OCI-LY3 (cell line): ENCODE measurements around the gene ZNF763.
"Not testable (repeated sequence)": the region's sequence is repeated elsewhere in the genome, so short reads cannot be mapped to it uniquely, and the experiment has no call there.

Source experiments
- H2AFZ ChIP-seq: fragments of 200-600, 300-600 bp; shearing (Covaris generic); 2 replicates; pipeline ENCODE4 v1.6.0; 2014; ENCODE audit warnings: antibody characterized with exemption, low read depth, low read length
- H3K27ac ChIP-seq: fragments of 200-600, 300-600 bp; sonication (generic); 2 replicates; pipeline ENCODE4 v1.5.1; 2014; ENCODE audit warnings: mild to moderate bottlenecking, low read length, moderate library complexity, mixed read lengths
- H3K27me3 ChIP-seq: fragments of 200-600, 300-600 bp; sonication (generic); 2 replicates; pipeline ENCODE4 v1.6.1; 2014; ENCODE audit warnings: low read depth, low read length, mixed read lengths
- H3K36me3 ChIP-seq: fragments of 200-600, 300-600 bp; sonication (generic); replicated peaks from 2 replicates; pipeline ENCODE3; 2014; ENCODE audit warnings: low read depth, low read length, mixed read lengths
- H3K4me1 ChIP-seq: fragments of 300-600, 200-600 bp; sonication (generic); 2 replicates; pipeline ENCODE4 v1.6.1; 2014; ENCODE audit warnings: low read length, mixed read lengths
- H3K4me2 ChIP-seq: fragments of 200-600, 300-600 bp; sonication (generic); 2 replicates; pipeline ENCODE4 v1.6.1; 2014; ENCODE audit warnings: low read length, mixed read lengths
- H3K4me3 ChIP-seq: fragments of 300-600, 200-600 bp; sonication (generic); 2 replicates; pipeline ENCODE4 v1.5.1; 2014; ENCODE audit warnings: antibody characterized with exemption, mild to moderate bottlenecking, low read length, moderate library complexity
- H3K79me2 ChIP-seq: fragments of 300-600, 200-600 bp; shearing (Covaris generic); 2 replicates; pipeline ENCODE4 v1.6.1; 2014; ENCODE audit warnings: mild to moderate bottlenecking, low read length, mixed read lengths
- H3K9ac ChIP-seq: fragments of 300-600, 200-600 bp; shearing (Covaris generic); 2 replicates; pipeline ENCODE4 v1.6.0; 2014; ENCODE audit warnings: mild to moderate bottlenecking, low read length, moderate library complexity
- H3K9me3 ChIP-seq: fragments of 200-600, 300-600 bp; shearing (Covaris generic); 2 replicates; pipeline ENCODE4 v1.6.1; 2014; ENCODE audit warnings: low read length, mixed read lengths; ENCODE audit not compliant: insufficient read depth
- H4K20me1 ChIP-seq: fragments of 200-600, 300-600 bp; sonication (generic); 2 replicates; pipeline ENCODE4 v1.6.1; 2016; ENCODE audit warnings: low read length, mixed read lengths; ENCODE audit not compliant: insufficient read depth
- EZH2phosphoT487 ChIP-seq: fragments of 200-600 bp; shearing (Covaris generic); IDR thresholded peaks from 2 replicates; pipeline ENCODE4 v1.6.1; 2018; ENCODE audit warnings: antibody characterized with exemption, mixed run types, low read depth
- TF ChIP-seq, protein P1 (sequence below): fragments of 200-600, 300-600 bp; sonication (generic); IDR thresholded peaks from 2 replicates; pipeline ENCODE4 v1.5.1; 2014; ENCODE audit warnings: antibody characterized with exemption, low read length, low read depth

Gene ZNF763

DNA sequence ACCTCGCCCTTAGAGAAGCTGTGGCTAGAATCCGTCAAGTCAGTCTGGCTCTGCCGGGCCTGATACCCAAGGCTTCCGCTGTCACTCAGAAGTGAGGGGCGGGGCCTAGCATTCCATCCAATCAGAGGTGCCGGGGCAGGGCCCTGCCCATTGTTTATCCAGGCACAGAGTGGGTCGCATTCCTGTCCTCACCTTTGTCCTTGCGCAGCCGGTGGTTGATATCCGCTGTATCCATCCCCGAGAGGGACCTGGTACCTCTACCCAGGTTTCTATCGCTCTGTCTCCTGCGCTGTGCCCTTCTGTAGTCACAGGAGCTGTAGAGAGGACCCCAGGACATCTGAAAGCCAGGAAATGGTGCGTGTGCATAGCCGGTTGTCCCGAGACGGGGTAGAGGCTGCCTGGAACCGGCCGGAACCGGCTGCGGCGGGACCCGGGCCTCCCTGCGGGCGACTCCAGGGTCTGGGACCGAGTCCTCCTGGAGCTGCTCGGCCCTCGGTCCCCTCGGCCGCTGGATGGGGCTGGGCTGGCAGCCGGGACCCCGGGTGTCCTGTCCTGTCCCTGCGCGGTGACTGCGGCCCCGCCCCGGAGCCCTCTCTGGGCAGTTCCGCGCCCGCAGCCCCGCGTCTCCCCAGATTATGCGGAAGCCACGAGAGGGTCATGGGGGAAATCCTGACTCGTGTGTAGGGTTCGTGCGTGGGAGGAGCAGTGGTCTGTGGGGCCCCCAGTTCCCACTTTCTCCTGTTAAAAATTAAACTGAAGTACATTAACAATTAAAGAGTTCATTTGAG lies at the start of gene ZNF763:
ZNF763 (plus strand) TSS at position 183 of the 788 bp plus-strand sequence; CDS start at position 352, 169 bp downstream.
- no peak for TF ChIP-seq EZH2phosphoT487
- TF ChIP-seq, protein P1, sequence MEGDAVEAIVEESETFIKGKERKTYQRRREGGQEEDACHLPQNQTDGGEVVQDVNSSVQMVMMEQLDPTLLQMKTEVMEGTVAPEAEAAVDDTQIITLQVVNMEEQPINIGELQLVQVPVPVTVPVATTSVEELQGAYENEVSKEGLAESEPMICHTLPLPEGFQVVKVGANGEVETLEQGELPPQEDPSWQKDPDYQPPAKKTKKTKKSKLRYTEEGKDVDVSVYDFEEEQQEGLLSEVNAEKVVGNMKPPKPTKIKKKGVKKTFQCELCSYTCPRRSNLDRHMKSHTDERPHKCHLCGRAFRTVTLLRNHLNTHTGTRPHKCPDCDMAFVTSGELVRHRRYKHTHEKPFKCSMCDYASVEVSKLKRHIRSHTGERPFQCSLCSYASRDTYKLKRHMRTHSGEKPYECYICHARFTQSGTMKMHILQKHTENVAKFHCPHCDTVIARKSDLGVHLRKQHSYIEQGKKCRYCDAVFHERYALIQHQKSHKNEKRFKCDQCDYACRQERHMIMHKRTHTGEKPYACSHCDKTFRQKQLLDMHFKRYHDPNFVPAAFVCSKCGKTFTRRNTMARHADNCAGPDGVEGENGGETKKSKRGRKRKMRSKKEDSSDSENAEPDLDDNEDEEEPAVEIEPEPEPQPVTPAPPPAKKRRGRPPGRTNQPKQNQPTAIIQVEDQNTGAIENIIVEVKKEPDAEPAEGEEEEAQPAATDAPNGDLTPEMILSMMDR: no peak
- Histone ChIP-seq H3K4me2 (peak within 1 kb of the TSS; percentile 73), H3K4me3 (peak within 1 kb of the TSS; percentile 78), H3K27me3 (no peaks in the 10 kb centered on the region; the same call in 1 of the 2 replicates), H3K9ac (peak within 1 kb of the TSS; percentile 64), H3K9me3 (no peaks in the 10 kb centered on the region), H3K79me2 (no peaks in the 10 kb centered on the region), H3K4me1 (peaks cover 26% of the 10 kb centered on the region), H2AFZ (peak within 1 kb of the TSS; percentile 54), H4K20me1 (no peaks in the 10 kb centered on the region; the same call in 1 of the 2 replicates), H3K36me3 (no peaks in the 10 kb centered on the region), H3K27ac (peak within 1 kb of the TSS; percentile 56)

DNA sequence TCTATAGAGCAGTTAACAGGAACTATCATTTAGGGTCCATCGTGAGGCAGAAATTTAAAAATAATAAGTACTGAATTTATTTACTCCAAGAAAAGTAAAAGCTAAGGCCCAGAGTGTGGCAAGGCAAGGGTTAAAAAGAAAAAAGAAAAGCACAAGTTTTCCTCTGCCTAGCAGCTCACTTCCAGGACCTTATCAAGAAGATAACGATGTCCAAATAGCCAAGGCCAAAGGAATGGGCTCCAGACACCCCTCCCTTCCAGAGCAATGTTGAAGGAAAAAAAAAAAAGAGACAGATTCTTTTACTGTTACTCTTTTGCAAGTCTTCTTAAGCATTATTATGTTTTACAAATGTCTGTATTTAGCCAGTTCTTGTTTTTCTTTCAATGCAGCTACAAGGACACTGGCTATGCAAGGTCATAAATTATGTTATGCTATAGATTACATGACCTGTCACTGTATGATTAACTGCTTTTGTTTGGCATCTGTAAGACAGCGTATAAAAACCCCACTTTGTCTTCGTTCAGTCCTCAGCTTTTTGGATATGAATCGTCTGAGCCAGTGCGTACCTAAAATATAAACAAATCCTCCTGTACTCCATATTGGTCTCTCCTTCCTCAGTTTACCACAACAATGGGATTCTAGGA lies 42.9 kb upstream of the ZNF763 start:
- peaks cover 4% of the 10 kb centered on the region; the same call in 1 of the 2 replicates for H4K20me1 ChIP-seq
- no peak overlapping the region for H3K27ac ChIP-seq
- H3K9ac ChIP-seq: no peak overlapping the region
- peaks cover 18% of the 10 kb centered on the region for H3K79me2 ChIP-seq
- H3K9me3 ChIP-seq: no peaks in the 10 kb centered on the region
- no peak overlapping the region for H3K4me3 ChIP-seq
- H3K36me3 ChIP-seq: peaks cover 4% of the 10 kb centered on the region
- H3K4me2 ChIP-seq: no peak overlapping the region
- no peak overlapping the region for H2AFZ ChIP-seq
- H3K27me3 ChIP-seq: no peaks in the 10 kb centered on the region
- H3K4me1 ChIP-seq: peaks cover 9% of the 10 kb centered on the region; the same call in 1 of the 2 replicates
- TF ChIP-seq, protein P1: no peak
- TF ChIP-seq EZH2phosphoT487: no peak

DNA sequence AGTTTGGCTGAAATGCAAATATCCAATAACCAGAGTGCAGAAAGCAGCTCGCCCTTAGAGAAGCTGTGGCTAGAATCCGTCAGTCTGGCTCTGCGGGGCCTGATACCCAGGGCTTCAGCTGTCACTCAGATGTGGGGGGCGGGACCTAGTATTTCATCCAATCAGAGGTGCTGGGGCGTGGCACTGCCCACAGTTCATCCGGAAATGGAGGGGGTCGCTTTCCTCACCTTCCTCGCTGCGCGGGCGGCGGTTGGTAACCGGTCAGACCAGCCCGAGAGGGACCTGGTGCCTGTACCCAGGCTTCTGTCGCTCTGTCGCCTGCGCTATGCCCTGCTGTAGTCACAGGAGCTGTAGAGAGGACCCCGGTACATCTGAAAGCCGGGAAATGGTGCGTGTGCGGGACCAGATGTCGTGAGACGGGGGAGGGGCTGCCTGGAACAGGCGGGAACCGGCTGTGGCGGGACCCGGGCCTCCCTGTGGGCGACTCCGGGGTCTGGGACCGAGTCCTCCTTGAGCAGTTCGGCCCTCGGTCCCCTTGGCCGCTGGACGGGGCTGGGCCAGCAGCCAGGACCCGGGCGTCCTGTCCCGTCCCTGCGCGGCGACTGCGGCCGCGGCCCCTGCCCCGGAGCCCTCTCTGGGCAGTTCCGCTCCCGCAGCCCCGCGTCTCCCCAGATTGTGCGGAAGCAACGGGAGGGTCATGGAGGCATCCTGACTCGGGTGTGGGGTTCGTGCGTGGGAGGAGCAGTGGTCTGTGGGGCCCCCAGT lies 39.8 kb upstream of the ZNF763 start, which contains the start of gene ZNF700:
ZNF700 (plus strand) TSS at position 222 of the 765 bp plus-strand sequence; CDS start at position 326, 104 bp downstream.
- Histone ChIP-seq H3K9ac (peak within 1 kb of the TSS; percentile 89), H3K4me2 (peak within 1 kb of the TSS; percentile 88), H3K27ac (peak within 1 kb of the TSS; percentile 95), H3K79me2 (peaks cover 44% of the 10 kb centered on the region), H3K4me1 (peaks cover 12% of the 10 kb centered on the region), H2AFZ (peak within 1 kb of the TSS; percentile 69; the same call in 1 of the 2 replicates), H4K20me1 (peaks cover 8% of the 10 kb centered on the region), H3K9me3 (no peaks in the 10 kb centered on the region), H3K36me3 (peaks cover 27% of the 10 kb centered on the region), H3K27me3 (no peaks in the 10 kb centered on the region), H3K4me3 (peak within 1 kb of the TSS; percentile 88)
- TF ChIP-seq, protein P1: no peak
- TF ChIP-seq EZH2phosphoT487: no peak

DNA sequence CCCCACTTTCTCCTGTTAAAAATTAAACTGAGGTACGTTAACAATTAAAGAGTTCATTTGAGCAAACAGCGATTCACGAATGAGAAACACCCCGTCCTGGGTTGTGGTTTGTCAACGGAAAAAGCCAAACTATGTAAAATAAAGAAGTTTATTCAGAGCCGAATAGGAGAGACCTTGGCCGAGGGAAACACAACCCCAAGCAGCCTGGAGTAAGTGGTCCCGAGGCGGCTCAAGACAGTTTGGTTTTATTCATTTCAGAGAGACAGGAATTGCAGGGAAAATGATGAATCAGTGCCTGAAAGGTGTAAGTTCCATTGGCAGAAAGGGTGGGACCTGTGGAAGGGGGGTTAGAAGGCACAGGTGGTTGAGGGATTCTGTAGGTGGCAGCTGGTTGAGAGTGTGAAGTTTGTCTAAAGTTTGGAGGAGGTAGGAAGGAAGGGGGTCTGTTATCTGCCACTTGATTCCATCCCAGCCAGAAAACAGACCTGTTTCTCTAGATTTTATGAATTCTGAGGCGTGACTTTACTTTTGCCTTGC lies 39.1 kb upstream of the ZNF763 start:
- H3K27ac ChIP-seq: peak overlapping the region; percentile 95
- not testable (repeated sequence) for H2AFZ ChIP-seq, H3K27me3 ChIP-seq, H4K20me1 ChIP-seq, H3K9me3 ChIP-seq
- H3K4me2 ChIP-seq: peak overlapping the region; percentile 88
- peaks cover 34% of the 10 kb centered on the region for H3K36me3 ChIP-seq
- H3K4me3 ChIP-seq: peak overlapping the region; percentile 88
- H3K79me2 ChIP-seq: peaks cover 50% of the 10 kb centered on the region
- H3K9ac ChIP-seq: peak overlapping the region; percentile 89
- peaks cover 14% of the 10 kb centered on the region for H3K4me1 ChIP-seq
